GM23338 (cell line): ENCODE data around the gene MLPH. TPM values are rescaled to one million over a fixed set of nuclear protein-coding genes. Genes with fewer than 3 reads are reported as not detected.

ENCODE experiments used
- ATAC-seq: fragments of 200-7000 bp; cut with Tn5 transposase; 3 replicates; pipeline ENCODE4 v1.9.1; 2020
- DNase-seq: peaks from one replicate; pipeline ENCODE4 v3.0.0-alpha.2; 2015; ENCODE audit warnings: low spot score
- H2AFZ ChIP-seq: fragments of 200-600 bp; sonication (generic); 2 replicates; pipeline ENCODE4 v1.8.0; 2016; ENCODE audit warnings: antibody characterized with exemption, mild to moderate bottlenecking, moderate library complexity
- H3F3A ChIP-seq: fragments of 200-600 bp; sonication (generic); replicated peaks from 2 replicates; pipeline ENCODE4 v1.8.0; 2017; ENCODE audit warnings: antibody characterized with exemption, mixed run types, low read depth
- H3K27ac ChIP-seq: fragments of 200-600 bp; sonication (generic); 2 replicates; pipeline ENCODE4 v1.6.1; 2016; ENCODE audit warnings: low read depth
- H3K27me3 ChIP-seq: fragments of 200-600 bp; sonication (generic); 2 replicates; pipeline ENCODE4 v1.8.0; 2016; ENCODE audit warnings: mild to moderate bottlenecking, mixed run types, moderate library complexity; ENCODE audit not compliant: insufficient read depth
- H3K36me3 ChIP-seq: fragments of 200-600 bp; sonication (generic); 2 replicates; pipeline ENCODE4 v1.8.0; 2016; ENCODE audit warnings: mild to moderate bottlenecking; ENCODE audit not compliant: insufficient read depth
- H3K4me1 ChIP-seq: fragments of 200-600 bp; sonication (generic); 2 replicates; pipeline ENCODE4 v1.8.0; 2016; ENCODE audit warnings: mild to moderate bottlenecking, moderate library complexity; ENCODE audit not compliant: insufficient read depth
- H3K4me2 ChIP-seq: fragments of 200-600 bp; sonication (generic); 2 replicates; pipeline ENCODE4 v1.7.1; 2017; ENCODE audit warnings: mixed run types
- H3K4me3 ChIP-seq: fragments of 200-600 bp; sonication (generic); 2 replicates; pipeline ENCODE4 v1.6.1; 2016; ENCODE audit warnings: mixed run types
- H3K79me2 ChIP-seq: fragments of 200-600 bp; sonication (generic); replicated peaks from 2 replicates; pipeline ENCODE4 v1.8.0; 2017; ENCODE audit warnings: mild to moderate bottlenecking; ENCODE audit not compliant: insufficient read depth
- H3K9me2 ChIP-seq: fragments of 200-600 bp; sonication (generic); 2 replicates; pipeline ENCODE4 v1.8.0; 2017; ENCODE audit not compliant: insufficient read depth
- H4K20me1 ChIP-seq: fragments of 200-600 bp; sonication (generic); replicated peaks from 2 replicates; pipeline ENCODE4 v1.8.0; 2017; ENCODE audit warnings: mild to moderate bottlenecking; ENCODE audit not compliant: insufficient read depth
- H3K27ac Mint-ChIP-seq: 2 replicates; pipeline ENCODE4 v1.8.0; 2020; ENCODE audit warnings: inconsistent platforms, mild to moderate bottlenecking, moderate library complexity, mixed read lengths
- H3K27me3 Mint-ChIP-seq: 3 replicates; pipeline ENCODE4 v1.8.0; 2022; ENCODE audit warnings: low read depth, mild to moderate bottlenecking, moderate library complexity, mixed read lengths, inconsistent platforms; ENCODE audit not compliant: insufficient read depth, poor library complexity
- H3K36me3 Mint-ChIP-seq: 3 replicates; pipeline ENCODE4 v1.8.0; 2021; ENCODE audit warnings: low read depth, mild to moderate bottlenecking, inconsistent platforms, moderate library complexity, mixed read lengths
- H3K4me1 Mint-ChIP-seq: 3 replicates; pipeline ENCODE4 v1.8.0; 2020; ENCODE audit warnings: mild to moderate bottlenecking, inconsistent platforms, mixed read lengths
- H3K4me3 Mint-ChIP-seq: 3 replicates; pipeline ENCODE4 v1.8.0; 2021; ENCODE audit warnings: moderate library complexity, mild to moderate bottlenecking, inconsistent platforms, mixed read lengths
- H3K9me3 Mint-ChIP-seq: 3 replicates; pipeline ENCODE4 v1.8.0; 2020; ENCODE audit warnings: moderate library complexity, mild to moderate bottlenecking, inconsistent platforms, mixed read lengths
- EZH2 ChIP-seq: fragments of 200-600 bp; sonication (generic); IDR thresholded peaks from one replicate; pipeline ENCODE4 v1.8.0; 2017; ENCODE audit warnings: antibody characterized with exemption, mild to moderate bottlenecking, low read depth; ENCODE audit not compliant: unreplicated experiment
- EZH2phosphoT487 ChIP-seq: fragments of 200-600 bp; sonication (generic); IDR thresholded peaks from one replicate; pipeline ENCODE4 v1.8.1; 2018; ENCODE audit warnings: antibody characterized with exemption; ENCODE audit not compliant: unreplicated experiment
- NANOG ChIP-seq: IDR thresholded peaks from 2 replicates; pipeline ENCODE4 v1.6.1; 2016; ENCODE audit warnings: antibody characterized with exemption, borderline replicate concordance
- POLR2AphosphoS5 ChIP-seq: IDR thresholded peaks from 2 replicates; pipeline ENCODE4 v1.6.1; 2016; ENCODE audit warnings: antibody characterized with exemption, low read depth
- REST ChIP-seq: IDR thresholded peaks from one replicate; pipeline ENCODE4 v1.6.1; 2018; ENCODE audit warnings: antibody characterized with exemption; ENCODE audit not compliant: unreplicated experiment
- STAT1 ChIP-seq: IDR thresholded peaks from one replicate; pipeline ENCODE4 v1.6.1; 2016; ENCODE audit warnings: antibody characterized with exemption; ENCODE audit not compliant: unreplicated experiment
- ZNF114 ChIP-seq: fragments of 250-450 bp; sonication (Bioruptor Pico); IDR thresholded peaks from 2 replicates; pipeline ENCODE4 v1.5.0; 2020; ENCODE audit warnings: mild to moderate bottlenecking, moderate library complexity
- ZNF331 ChIP-seq: fragments of 250-450 bp; sonication (Bioruptor Pico); IDR thresholded peaks from 2 replicates; pipeline ENCODE4 v1.5.0; 2020; ENCODE audit warnings: low read depth, mild to moderate bottlenecking, moderate library complexity
- polyA plus RNA-seq: library from polyadenylated mRNA; unstranded; fragments of >200 nt; fragmentation: Nextera tagmentation; extraction: Ambion mirVana; gene quantifications from 2 replicates; pipeline ENCODE4 v1.2.1, GENCODE V29; 2016
- total RNA-seq: library from RNA; depleted of rRNA; stranded (reverse); fragments of >200 nt; shearing (Covaris generic); gene quantifications from 2 replicates; pipeline ENCODE4 v1.2.3, GENCODE V29; 2014
- TF ChIP-seq, protein P1 (sequence below): IDR thresholded peaks from 2 replicates; pipeline ENCODE4 v1.6.1; 2016; ENCODE audit warnings: antibody characterized with exemption

Gene MLPH
- total and polyA plus RNA-seq, 2 experiments from 2014 or later: 13.6 to 16.5 TPM

DNA sequence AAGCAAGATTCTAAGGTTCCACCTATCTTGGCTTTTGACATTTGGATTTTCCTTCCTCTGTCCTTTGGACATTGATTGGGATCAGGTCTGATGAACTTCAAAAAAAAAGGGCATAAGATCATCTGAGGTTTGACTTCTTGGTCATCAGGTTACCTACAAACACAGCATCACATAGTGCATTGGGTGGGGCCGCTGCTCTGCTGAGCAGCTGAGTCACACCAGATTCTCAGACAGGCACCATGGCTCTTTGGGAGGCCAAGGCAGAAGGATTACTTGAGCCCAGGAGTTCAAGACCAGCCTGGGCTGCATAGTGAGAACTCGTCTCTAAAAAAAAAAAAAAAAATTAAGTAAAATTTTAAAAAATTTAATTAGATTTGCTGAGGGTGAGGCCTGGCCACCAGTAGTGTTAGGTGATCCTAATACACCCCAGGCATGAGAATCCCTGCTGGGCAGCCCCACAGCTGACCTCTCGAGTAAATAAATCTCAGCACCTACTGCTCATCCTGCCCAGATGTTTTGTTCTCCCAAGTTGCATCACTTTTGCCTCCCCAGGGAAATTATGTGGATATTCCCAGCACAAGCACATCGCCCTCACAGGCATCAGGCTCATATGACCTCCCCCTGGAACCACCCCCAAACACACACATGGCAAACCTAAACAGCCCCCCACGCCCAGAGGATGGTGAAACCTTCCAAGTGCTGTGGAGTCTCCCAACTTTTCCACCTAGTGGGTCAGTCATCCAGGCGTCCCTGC, 5.3 kb downstream of the MLPH start (continued):
- no peak for TF ChIP-seq POLR2AphosphoS5
- TF ChIP-seq REST: no peak

DNA sequence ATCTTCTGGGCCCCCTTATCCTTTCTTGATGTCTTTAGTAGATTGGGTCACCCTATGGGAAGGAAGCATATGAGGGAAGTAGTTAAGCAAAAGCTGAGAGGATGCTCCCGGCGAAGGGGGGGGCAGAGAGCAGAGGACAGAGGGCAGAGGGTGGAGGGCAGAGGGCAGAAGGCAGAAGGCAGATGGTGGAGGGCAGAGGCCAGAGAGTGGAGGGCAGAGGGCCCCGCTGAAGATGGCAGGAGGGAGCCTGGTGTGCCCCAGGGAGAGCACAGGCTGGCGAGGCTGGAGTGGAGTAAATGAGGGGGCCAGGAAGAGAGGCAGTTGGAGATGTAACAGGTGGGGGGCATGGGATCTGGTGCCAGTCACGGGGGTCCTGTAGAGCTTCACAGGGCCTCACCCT, 7.0 kb downstream of the MLPH start:
- Mint-ChIP-seq H3K27ac (no peak overlapping the region), H3K4me1 (peaks cover 41% of the 10 kb centered on the region), H3K9me3 (peaks cover 27% of the 10 kb centered on the region), H3K4me3 (no peak overlapping the region), H3K27me3 (peaks cover 9% of the 10 kb centered on the region), H3K36me3 (peaks cover 49% of the 10 kb centered on the region)
- no peaks in the 10 kb centered on the region for H4K20me1 ChIP-seq
- H3K4me3 ChIP-seq: no peak overlapping the region
- ATAC-seq: no peak
- H3K27ac ChIP-seq: no peak overlapping the region
- no peaks in the 10 kb centered on the region for H3K27me3 ChIP-seq
- no peak for DNase-seq
- TF ChIP-seq NANOG (no peak), EZH2 (no peak), ZNF114 (CRISPR knock-in tag) (no peak), POLR2AphosphoS5 (no peak), EZH2phosphoT487 (no peak), STAT1 (no peak), ZNF331 (CRISPR knock-in tag) (no peak)
- TF ChIP-seq, protein P1, sequence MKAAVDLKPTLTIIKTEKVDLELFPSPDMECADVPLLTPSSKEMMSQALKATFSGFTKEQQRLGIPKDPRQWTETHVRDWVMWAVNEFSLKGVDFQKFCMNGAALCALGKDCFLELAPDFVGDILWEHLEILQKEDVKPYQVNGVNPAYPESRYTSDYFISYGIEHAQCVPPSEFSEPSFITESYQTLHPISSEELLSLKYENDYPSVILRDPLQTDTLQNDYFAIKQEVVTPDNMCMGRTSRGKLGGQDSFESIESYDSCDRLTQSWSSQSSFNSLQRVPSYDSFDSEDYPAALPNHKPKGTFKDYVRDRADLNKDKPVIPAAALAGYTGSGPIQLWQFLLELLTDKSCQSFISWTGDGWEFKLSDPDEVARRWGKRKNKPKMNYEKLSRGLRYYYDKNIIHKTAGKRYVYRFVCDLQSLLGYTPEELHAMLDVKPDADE: no peak
- H3K4me1 ChIP-seq: peaks cover 21% of the 10 kb centered on the region
- 0 out of 2 replicates have a peak, but pooled peaks cover 3% of the 10 kb centered on the region for H3K79me2 ChIP-seq
- H3F3A ChIP-seq: no peaks in the 10 kb centered on the region
- no peak overlapping the region for H2AFZ ChIP-seq
- H3K9me2 ChIP-seq: no peaks in the 10 kb centered on the region
- H3K4me2 ChIP-seq: no peak overlapping the region
- peaks cover 6% of the 10 kb centered on the region; the same call in 1 of the 2 replicates for H3K36me3 ChIP-seq
